Liver (tissue), 3 donors: ENCODE data around the gene SMIM29.

Experiments
- TAF1 ChIP-seq: conservative IDR thresholded peaks from 2 replicates; pipeline ENCODE4 v1.6.1; 2016; ENCODE audit warnings: antibody characterized with exemption, mild to moderate bottlenecking
- YY1 ChIP-seq: IDR thresholded peaks from 2 replicates; pipeline ENCODE4 v1.6.1; 2016; ENCODE audit warnings: antibody characterized with exemption, mild to moderate bottlenecking
- TF ChIP-seq, protein P1 (sequence below): fragments of 150-350 bp; IDR thresholded peaks from 2 replicates; pipeline ENCODE4 v1.5.1; 2017; ENCODE audit warnings: improper control_type of control experiment, low read depth, low read length; ENCODE audit not compliant: missing input control
- donor health status: healthy.
- donor health status: healthy.

DNA sequence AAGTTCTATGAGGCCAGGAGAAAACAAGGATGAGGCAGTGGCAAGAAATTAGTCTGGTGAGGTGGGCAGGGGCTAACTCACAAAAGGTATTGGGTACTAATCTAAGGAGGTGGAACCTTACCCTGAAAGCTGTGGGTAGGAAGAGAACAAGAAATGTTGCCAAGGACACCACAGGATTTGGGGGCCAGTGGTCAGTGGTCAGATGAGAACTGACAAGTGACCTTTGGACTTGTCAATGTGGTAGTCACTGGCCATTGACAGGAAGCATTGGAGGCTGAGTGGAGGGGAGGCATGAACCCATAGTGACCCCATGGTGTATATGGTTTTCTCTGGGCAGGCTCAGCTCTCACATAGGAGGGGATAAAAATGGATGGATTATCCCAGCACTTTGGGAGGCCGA lies 25.3 kb upstream of the SMIM29 start:
- TF ChIP-seq, protein P1, sequence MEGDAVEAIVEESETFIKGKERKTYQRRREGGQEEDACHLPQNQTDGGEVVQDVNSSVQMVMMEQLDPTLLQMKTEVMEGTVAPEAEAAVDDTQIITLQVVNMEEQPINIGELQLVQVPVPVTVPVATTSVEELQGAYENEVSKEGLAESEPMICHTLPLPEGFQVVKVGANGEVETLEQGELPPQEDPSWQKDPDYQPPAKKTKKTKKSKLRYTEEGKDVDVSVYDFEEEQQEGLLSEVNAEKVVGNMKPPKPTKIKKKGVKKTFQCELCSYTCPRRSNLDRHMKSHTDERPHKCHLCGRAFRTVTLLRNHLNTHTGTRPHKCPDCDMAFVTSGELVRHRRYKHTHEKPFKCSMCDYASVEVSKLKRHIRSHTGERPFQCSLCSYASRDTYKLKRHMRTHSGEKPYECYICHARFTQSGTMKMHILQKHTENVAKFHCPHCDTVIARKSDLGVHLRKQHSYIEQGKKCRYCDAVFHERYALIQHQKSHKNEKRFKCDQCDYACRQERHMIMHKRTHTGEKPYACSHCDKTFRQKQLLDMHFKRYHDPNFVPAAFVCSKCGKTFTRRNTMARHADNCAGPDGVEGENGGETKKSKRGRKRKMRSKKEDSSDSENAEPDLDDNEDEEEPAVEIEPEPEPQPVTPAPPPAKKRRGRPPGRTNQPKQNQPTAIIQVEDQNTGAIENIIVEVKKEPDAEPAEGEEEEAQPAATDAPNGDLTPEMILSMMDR: no peak
- TF ChIP-seq YY1: no peak
- TF ChIP-seq TAF1: no peak
